Fibroblast of the conjunctiva (primary cell): Measurements from ENCODE around the gene DTNA.

Source experiments
- DNase-seq: peaks from one replicate; pipeline ENCODE4 v3.0.0-alpha.2; 2010; ENCODE audit warnings: low read depth

The DTNA gene

GRCh38 chr18:34938090-34938489 is 228.0 kb downstream of the DTNA start:
- no peak for DNase-seq
